SK-N-SH treated with all-trans-retinoic acid at 6 μM for 48 hours (cell line): Measurements from ENCODE around the gene TOR2A.

ENCODE experiments used
- CSDC2 ChIP-seq: fragments of 250-450 bp; sonication (Bioruptor Pico); IDR thresholded peaks from 2 replicates; pipeline ENCODE4 v1.5.0; 2020; ENCODE audit warnings: mild to moderate bottlenecking, moderate library complexity
- CSRNP3 ChIP-seq: fragments of 250-450 bp; sonication (Bioruptor Pico); IDR thresholded peaks from 2 replicates; pipeline ENCODE4 v1.5.1; 2021; ENCODE audit warnings: mild to moderate bottlenecking, moderate library complexity
- ESRRG ChIP-seq: fragments of 250-450 bp; sonication (Bioruptor Pico); IDR thresholded peaks from 2 replicates; pipeline ENCODE4 v1.6.1; 2021; ENCODE audit warnings: mild to moderate bottlenecking
- SNAI2 ChIP-seq: fragments of 250-450 bp; sonication (Bioruptor Pico); IDR thresholded peaks from 2 replicates; pipeline ENCODE4 v1.5.0; 2020; ENCODE audit warnings: mild to moderate bottlenecking, moderate library complexity
- TCF4 ChIP-seq: fragments of 250-450 bp; sonication (Bioruptor Pico); IDR thresholded peaks from 2 replicates; pipeline ENCODE4 v1.8.0; 2021; ENCODE audit warnings: mild to moderate bottlenecking, moderate library complexity, borderline replicate concordance
- TOX ChIP-seq: fragments of 250-450 bp; sonication (Bioruptor Pico); IDR thresholded peaks from 2 replicates; pipeline ENCODE4 v1.8.0; 2021; ENCODE audit warnings: mild to moderate bottlenecking, moderate library complexity, borderline replicate concordance
- ZC3H10 ChIP-seq: fragments of 250-450 bp; sonication (Bioruptor Pico); IDR thresholded peaks from 2 replicates; pipeline ENCODE4 v1.5.1; 2021; ENCODE audit warnings: mild to moderate bottlenecking, moderate library complexity
- ZFP3 ChIP-seq: fragments of 250-450 bp; sonication (Bioruptor Pico); IDR thresholded peaks from 2 replicates; pipeline ENCODE4 v1.5.0; 2020; ENCODE audit warnings: mild to moderate bottlenecking, moderate library complexity
- ZFP30 ChIP-seq: fragments of 450-650 bp; formaldehyde crosslinking; IDR thresholded peaks from 2 replicates; pipeline ENCODE4 v1.5.0; 2022; ENCODE audit warnings: mild to moderate bottlenecking, moderate library complexity
- ZNF70 ChIP-seq: fragments of 450-650 bp; formaldehyde crosslinking; IDR thresholded peaks from 2 replicates; pipeline ENCODE4 v1.5.0; 2020; ENCODE audit warnings: mild to moderate bottlenecking, moderate library complexity

GRCh38 chr9:127705577-127706379 lies 29.3 kb downstream of the TOR2A start:
- TF ChIP-seq CSRNP3 (CRISPR knock-in tag): no peak
- TF ChIP-seq CSDC2 (CRISPR knock-in tag): no peak
- TF ChIP-seq TCF4 (CRISPR knock-in tag): no peak
- no peak for TF ChIP-seq TOX (CRISPR knock-in tag)
- no peak for TF ChIP-seq ZFP30 (CRISPR knock-in tag)
- no peak for TF ChIP-seq SNAI2 (CRISPR knock-in tag)
- TF ChIP-seq ZNF70 (CRISPR knock-in tag): no peak
- no peak for TF ChIP-seq ESRRG (CRISPR knock-in tag)
- TF ChIP-seq ZFP3 (CRISPR knock-in tag): no peak
- no peak for TF ChIP-seq ZC3H10 (CRISPR knock-in tag)
